Endodermal cell (in vitro differentiated cells): ENCODE data around the gene ZNF619. TPM values are rescaled to one million over a fixed set of nuclear protein-coding genes. Genes with fewer than 3 reads are reported as not detected.
"Not testable (repeated sequence)": the region's sequence is repeated elsewhere in the genome, so short reads cannot be mapped to it uniquely, and the experiment has no call there.

Experiments
- DNase-seq: peaks from one replicate; pipeline ENCODE4 v3.0.0-alpha.2; 2017
- H3K27ac ChIP-seq: 2 replicates; pipeline ENCODE4 v1.5.1; 2013; ENCODE audit warnings: mild to moderate bottlenecking, low read depth, low read length, moderate library complexity
- H3K27me3 ChIP-seq: 2 replicates; pipeline ENCODE4 v1.6.1; 2013; ENCODE audit warnings: mild to moderate bottlenecking, low read length, moderate library complexity; ENCODE audit not compliant: insufficient read depth, control insufficient read depth, poor library complexity, severe bottlenecking
- H3K36me3 ChIP-seq: 2 replicates; pipeline ENCODE4 v1.7.0; 2013; ENCODE audit warnings: mild to moderate bottlenecking, low read length, moderate library complexity; ENCODE audit not compliant: control insufficient read depth, insufficient read depth
- H3K4me1 ChIP-seq: one replicate; pipeline ENCODE4 v1.7.0; 2013; ENCODE audit warnings: low read length; ENCODE audit not compliant: control insufficient read depth, insufficient read depth
- H3K4me3 ChIP-seq: 2 replicates; pipeline ENCODE4 v1.5.1; 2013; ENCODE audit warnings: mild to moderate bottlenecking, low read length, moderate library complexity
- H3K9ac ChIP-seq: 2 replicates; pipeline ENCODE4 v1.6.1; 2013; ENCODE audit warnings: mild to moderate bottlenecking, low read length, moderate library complexity; ENCODE audit not compliant: poor library complexity, severe bottlenecking; ENCODE audit errors: extremely low read depth
- H3K9me3 ChIP-seq: 2 replicates; pipeline ENCODE4 v1.6.1; 2013; ENCODE audit warnings: mild to moderate bottlenecking, low read length, moderate library complexity; ENCODE audit not compliant: control insufficient read depth
- H3K27ac Mint-ChIP-seq: 2 replicates; pipeline ENCODE4 v1.8.0; 2020; ENCODE audit warnings: mixed read lengths
- H3K27me3 Mint-ChIP-seq: 2 replicates; pipeline ENCODE4 v1.8.0; 2021; ENCODE audit warnings: mild to moderate bottlenecking, mixed read lengths; ENCODE audit not compliant: insufficient read depth
- H3K36me3 Mint-ChIP-seq: 2 replicates; pipeline ENCODE4 v1.8.0; 2020; ENCODE audit warnings: low read depth, mixed read lengths
- H3K4me1 Mint-ChIP-seq: 2 replicates; pipeline ENCODE4 v1.8.0; 2020; ENCODE audit warnings: mixed read lengths
- H3K4me3 Mint-ChIP-seq: 2 replicates; pipeline ENCODE4 v1.8.0; 2020; ENCODE audit warnings: mild to moderate bottlenecking, moderate library complexity, mixed read lengths
- H3K9me3 Mint-ChIP-seq: 2 replicates; pipeline ENCODE4 v1.8.0; 2020; ENCODE audit warnings: mild to moderate bottlenecking, mixed read lengths
- CTCF ChIP-seq: fragments of 200-600 bp; sonication (generic); conservative IDR thresholded peaks from 2 replicates; pipeline ENCODE4 v1.5.0; 2021; ENCODE audit warnings: antibody characterized with exemption, mild to moderate bottlenecking
- WGBS, 2 experiments: methylation state at CpG; one replicate each; pipeline versions ENCODE4 v1.1.5 to v1.1.7; 2013; ENCODE audit warnings: missing lambda C conversion rate in 2 of 2, mixed read lengths in 1 of 2; ENCODE audit not compliant: insufficient coverage in 1 of 2, insufficient read length in 1 of 2; 5-methylcytosine and 5-hydroxymethylcytosine counted together
- total RNA-seq, 2 donors: library from RNA; stranded (reverse); fragmentation: NEBNext Ultra II Directional in 1 of 2; extraction: Animal tissue kit (Norgen Biotek cat#: 25700) in 1 of 2; gene quantifications; 2 replicates in 1 of 2; 3 replicates in 1 of 2; pipeline ENCODE4 v1.2.1, GENCODE V29; 2021

The ZNF619 gene
- total RNA-seq, 2 donors from 2014 or later = 6.9 to 13.7 TPM

- H3K27ac Mint-ChIP-seq = peak overlapping the region; percentile 96
- H3K36me3 Mint-ChIP-seq = peaks cover 34% of the 10 kb centered on the region
- peaks cover 24% of the 10 kb centered on the region for H3K4me1 Mint-ChIP-seq
- Histone ChIP-seq H3K27ac (peak overlapping the region; percentile 66), H3K9me3 (no peaks in the 10 kb centered on the region), H3K27me3 (no peaks in the 10 kb centered on the region), H3K4me1 (peaks cover 4% of the 10 kb centered on the region), H3K36me3 (peaks cover 36% of the 10 kb centered on the region), H3K9ac (peak overlapping the region; percentile 89), H3K4me3 (peak overlapping the region; percentile 100)
- peaks cover 2% of the 10 kb centered on the region for H3K27me3 Mint-ChIP-seq
- WGBS, 2 experiments = 72 to 75% methylated on average over 27 to 29 of the region's 29 CpGs
- H3K4me3 Mint-ChIP-seq = peak overlapping the region; percentile 93
- TF ChIP-seq CTCF = no peak
- no peak for DNase-seq
- no peaks in the 10 kb centered on the region for H3K9me3 Mint-ChIP-seq
These were observed 20.5 kb upstream of the ZNF619 start for GRCh38 chr3:40456279-40456939.

- Mint-ChIP-seq H3K36me3 (peaks cover 42% of the 10 kb centered on the region), H3K9me3 (no peaks in the 10 kb centered on the region), H3K27ac (peak within 1 kb of the TSS; percentile 96), H3K4me1 (peaks cover 22% of the 10 kb centered on the region), H3K4me3 (peak within 1 kb of the TSS; percentile 93), H3K27me3 (peaks cover 2% of the 10 kb centered on the region)
- Histone ChIP-seq H3K9ac (peak within 1 kb of the TSS; percentile 89), H3K9me3 (no peaks in the 10 kb centered on the region), H3K36me3 (peaks cover 43% of the 10 kb centered on the region), H3K27me3 (no peaks in the 10 kb centered on the region), H3K27ac (peak within 1 kb of the TSS; percentile 66), H3K4me1 (peaks cover 4% of the 10 kb centered on the region), H3K4me3 (peak within 1 kb of the TSS; percentile 100)
- TF ChIP-seq CTCF = no peak
- peak; percentile 96 for DNase-seq
- 0% methylated on average over 31 to 79 of the region's 79 CpGs for WGBS, 2 experiments
These were observed 19.7 kb upstream of the ZNF619 start, which contains the start of gene RPL14 for GRCh38 chr3:40456940-40457823. TSS of gene RPL14 (plus strand) at chr3:40457339. CDS start at chr3:40457472, 133 bp downstream.

- peak overlapping the region; percentile 93 for H3K4me3 Mint-ChIP-seq
- H3K27ac Mint-ChIP-seq = peak overlapping the region; percentile 91
- peaks cover 2% of the 10 kb centered on the region for H3K27me3 Mint-ChIP-seq
- Histone ChIP-seq H3K9ac (peak overlapping the region; percentile 89), H3K27ac (no peak overlapping the region), H3K4me3 (peak overlapping the region; percentile 100), H3K4me1 (peaks cover 4% of the 10 kb centered on the region), H3K36me3 (peaks cover 50% of the 10 kb centered on the region), H3K27me3 (no peaks in the 10 kb centered on the region), H3K9me3 (no peaks in the 10 kb centered on the region)
- 92 to 100% methylated on average over 1 to 4 of the region's 4 CpGs for WGBS, 2 experiments
- no peak for DNase-seq
- H3K9me3 Mint-ChIP-seq = no peaks in the 10 kb centered on the region
- TF ChIP-seq CTCF = no peak
- peaks cover 51% of the 10 kb centered on the region for H3K36me3 Mint-ChIP-seq
- H3K4me1 Mint-ChIP-seq = peaks cover 16% of the 10 kb centered on the region
These were observed 18.4 kb upstream of the ZNF619 start for GRCh38 chr3:40458473-40458872.

- WGBS, 2 experiments = 95 to 100% methylated on average over 4 to 6 of the region's 6 CpGs
- not testable (repeated sequence) for H3K27ac Mint-ChIP-seq, DNase-seq, H3K9me3 Mint-ChIP-seq, H3K4me1 ChIP-seq, H3K9ac ChIP-seq, H3K27me3 Mint-ChIP-seq, H3K27me3 ChIP-seq, H3K27ac ChIP-seq, H3K9me3 ChIP-seq, H3K4me3 ChIP-seq, H3K4me3 Mint-ChIP-seq
- H3K36me3 ChIP-seq = peaks cover 64% of the 10 kb centered on the region
- Mint-ChIP-seq H3K4me1 (peaks cover 14% of the 10 kb centered on the region), H3K36me3 (peaks cover 58% of the 10 kb centered on the region)
These were observed 16.4 kb upstream of the ZNF619 start for GRCh38 chr3:40460481-40460880.
